Mammary epithelial cell (primary cell): ENCODE measurements around the gene SUSD1.

Source experiments
- EZH2 ChIP-seq: IDR thresholded peaks from 2 replicates; pipeline ENCODE4 v1.6.1; 2012; ENCODE audit warnings: low read length, inconsistent platforms, borderline replicate concordance
- TF ChIP-seq, protein P1 (sequence below), 2 donors: IDR thresholded peaks in 1 of 2; conservative IDR thresholded peaks in 1 of 2; 2 replicates each; pipeline ENCODE4 v1.5.1; 2011 to 2012; ENCODE audit warnings: inconsistent platforms in 2 of 2, low read length in 2 of 2, mild to moderate bottlenecking in 2 of 2, control low read depth in 1 of 2, low read depth in 1 of 2; ENCODE audit not compliant: insufficient read depth in 1 of 2; ENCODE audit errors: extremely low read depth in 1 of 2

DNA sequence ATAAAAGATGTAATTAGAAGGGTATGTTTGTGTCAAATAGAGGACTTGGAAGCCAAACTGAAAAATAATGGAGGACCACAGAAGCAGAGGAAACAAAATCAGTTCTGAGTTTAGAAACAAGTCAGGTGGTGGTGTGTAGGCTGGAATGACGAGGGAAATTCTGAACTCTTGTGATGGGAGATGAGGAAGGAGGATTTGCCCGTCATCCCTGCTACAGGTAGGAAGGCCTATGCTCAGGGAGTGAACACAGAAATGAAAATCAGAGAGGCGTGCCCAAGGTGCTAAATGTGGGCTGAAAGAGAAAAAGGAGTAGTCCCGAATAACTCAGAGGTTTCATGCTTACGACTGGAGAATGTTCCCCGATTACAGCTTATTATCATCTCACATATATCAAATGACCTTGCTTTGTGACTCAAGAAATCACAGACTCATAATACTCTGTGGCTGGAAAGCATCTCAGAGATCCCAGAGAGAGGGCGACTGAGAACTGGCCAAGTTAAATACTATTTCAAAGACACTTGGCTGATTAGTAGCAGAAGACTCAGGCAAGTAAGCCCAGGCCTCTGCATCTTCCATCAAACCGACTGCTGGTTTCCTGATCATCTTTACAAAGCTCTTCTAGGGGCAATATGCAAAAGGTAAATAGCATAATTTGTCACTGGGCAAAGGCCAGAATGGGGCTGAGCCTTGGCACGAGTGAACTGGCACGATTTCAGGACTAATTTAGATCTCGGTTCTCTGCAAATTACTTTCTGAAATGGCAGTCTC is 126.0 kb downstream of the SUSD1 start:
- TF ChIP-seq, protein P1, sequence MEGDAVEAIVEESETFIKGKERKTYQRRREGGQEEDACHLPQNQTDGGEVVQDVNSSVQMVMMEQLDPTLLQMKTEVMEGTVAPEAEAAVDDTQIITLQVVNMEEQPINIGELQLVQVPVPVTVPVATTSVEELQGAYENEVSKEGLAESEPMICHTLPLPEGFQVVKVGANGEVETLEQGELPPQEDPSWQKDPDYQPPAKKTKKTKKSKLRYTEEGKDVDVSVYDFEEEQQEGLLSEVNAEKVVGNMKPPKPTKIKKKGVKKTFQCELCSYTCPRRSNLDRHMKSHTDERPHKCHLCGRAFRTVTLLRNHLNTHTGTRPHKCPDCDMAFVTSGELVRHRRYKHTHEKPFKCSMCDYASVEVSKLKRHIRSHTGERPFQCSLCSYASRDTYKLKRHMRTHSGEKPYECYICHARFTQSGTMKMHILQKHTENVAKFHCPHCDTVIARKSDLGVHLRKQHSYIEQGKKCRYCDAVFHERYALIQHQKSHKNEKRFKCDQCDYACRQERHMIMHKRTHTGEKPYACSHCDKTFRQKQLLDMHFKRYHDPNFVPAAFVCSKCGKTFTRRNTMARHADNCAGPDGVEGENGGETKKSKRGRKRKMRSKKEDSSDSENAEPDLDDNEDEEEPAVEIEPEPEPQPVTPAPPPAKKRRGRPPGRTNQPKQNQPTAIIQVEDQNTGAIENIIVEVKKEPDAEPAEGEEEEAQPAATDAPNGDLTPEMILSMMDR (conservative IDR thresholded peaks at IDR 0.05 in 1 of 2, IDR thresholded peaks at IDR 0.05 in 1 of 2; ENCODE audit: extremely low read depth in 1 of 2, insufficient read depth in 1 of 2, low read depth in 1 of 2, low read length in 2 of 2) = no peak
- TF ChIP-seq EZH2 = no peak
